KOPT-K1 (cell line): ENCODE data around the gene RHBDD1.

Experiments
- H3K27ac ChIP-seq: fragments of 200-600 bp; sonication (generic); 2 replicates; pipeline ENCODE4 v1.5.1; 2016; ENCODE audit warnings: antibody characterized with exemption, mild to moderate bottlenecking, low read depth, low read length; ENCODE audit not compliant: poor library complexity, severe bottlenecking
- H3K36me3 ChIP-seq: fragments of 200-600 bp; sonication (generic); 2 replicates; pipeline ENCODE4 v1.5.1; 2017; ENCODE audit warnings: antibody characterized with exemption, mild to moderate bottlenecking, low read length, moderate library complexity; ENCODE audit not compliant: insufficient read depth
- H3K9me3 ChIP-seq: fragments of 200-600 bp; sonication (generic); 2 replicates; pipeline ENCODE4 v1.5.1; 2017; ENCODE audit warnings: antibody characterized with exemption, low read length, mild to moderate bottlenecking; ENCODE audit not compliant: insufficient read depth, poor library complexity, severe bottlenecking

The RHBDD1 gene

GRCh38 chr2:226943862-226944620, 108.2 kb downstream of the RHBDD1 start:
- H3K27ac ChIP-seq, result no peak overlapping the region
- no peaks in the 10 kb centered on the region for H3K36me3 ChIP-seq
- H3K9me3 ChIP-seq, result peaks cover 8% of the 10 kb centered on the region

- H3K36me3 ChIP-seq, result no peaks in the 10 kb centered on the region
- no peaks in the 10 kb centered on the region for H3K9me3 ChIP-seq
- H3K27ac ChIP-seq, result peak overlapping the region; percentile 53
These were observed 117.4 kb downstream of the RHBDD1 start for GRCh38 chr2:226953206-226953605.

- no peaks in the 10 kb centered on the region for H3K36me3 ChIP-seq
- peak overlapping the region; percentile 53 for H3K27ac ChIP-seq
- peaks cover 1% of the 10 kb centered on the region for H3K9me3 ChIP-seq
These were observed 118.0 kb downstream of the RHBDD1 start for GRCh38 chr2:226953826-226954225.

GRCh38 chr2:226956659-226957058, 120.8 kb downstream of the RHBDD1 start:
- Histone ChIP-seq H3K36me3 (no peaks in the 10 kb centered on the region), H3K9me3 (peaks cover 13% of the 10 kb centered on the region), H3K27ac (no peak overlapping the region)

- Histone ChIP-seq H3K36me3 (no peaks in the 10 kb centered on the region), H3K27ac (no peak overlapping the region), H3K9me3 (peaks cover 13% of the 10 kb centered on the region)
These were observed 123.6 kb downstream of the RHBDD1 start for GRCh38 chr2:226959418-226959817.

- H3K36me3 ChIP-seq, result no peaks in the 10 kb centered on the region
- H3K27ac ChIP-seq, result no peak overlapping the region
- peaks cover 13% of the 10 kb centered on the region for H3K9me3 ChIP-seq
These were observed 126.4 kb downstream of the RHBDD1 start for GRCh38 chr2:226962176-226962773.

GRCh38 chr2:226963528-226963927, 127.7 kb downstream of the RHBDD1 start:
- H3K27ac ChIP-seq, result no peak overlapping the region

GRCh38 chr2:226965376-226965775, 129.5 kb downstream of the RHBDD1 start:
- H3K9me3 ChIP-seq, result no peaks in the 10 kb centered on the region

More at GRCh38 chr2:226963528-226963927, 127.7 kb downstream of the RHBDD1 start:
- Histone ChIP-seq H3K36me3 (no peaks in the 10 kb centered on the region), H3K9me3 (peaks cover 13% of the 10 kb centered on the region)

GRCh38 chr2:226969417-226970080, 133.7 kb downstream of the RHBDD1 start:
- Histone ChIP-seq H3K27ac (peak overlapping the region; percentile 95), H3K9me3 (no peaks in the 10 kb centered on the region), H3K36me3 (no peaks in the 10 kb centered on the region)

More at GRCh38 chr2:226965376-226965775, 129.5 kb downstream of the RHBDD1 start:
- H3K27ac ChIP-seq, result no peak overlapping the region
- no peaks in the 10 kb centered on the region for H3K36me3 ChIP-seq

- Histone ChIP-seq H3K36me3 (no peaks in the 10 kb centered on the region), H3K27ac (peak overlapping the region; percentile 95), H3K9me3 (no peaks in the 10 kb centered on the region)
These were observed 134.5 kb downstream of the RHBDD1 start for GRCh38 chr2:226970362-226970761.

- no peaks in the 10 kb centered on the region for H3K9me3 ChIP-seq
- no peaks in the 10 kb centered on the region for H3K36me3 ChIP-seq
- peak overlapping the region; percentile 95 for H3K27ac ChIP-seq
These were observed 135.2 kb downstream of the RHBDD1 start for GRCh38 chr2:226971084-226971483.

GRCh38 chr2:226971770-226972169, 135.9 kb downstream of the RHBDD1 start:
- no peaks in the 10 kb centered on the region for H3K36me3 ChIP-seq
- H3K9me3 ChIP-seq, result no peaks in the 10 kb centered on the region
- H3K27ac ChIP-seq, result peak overlapping the region; percentile 95

GRCh38 chr2:226973816-226974215, 138.0 kb downstream of the RHBDD1 start:
- H3K27ac ChIP-seq, result peak overlapping the region; percentile 95
- no peaks in the 10 kb centered on the region for H3K9me3 ChIP-seq
- H3K36me3 ChIP-seq, result no peaks in the 10 kb centered on the region

GRCh38 chr2:226977775-226978190, 141.9 kb downstream of the RHBDD1 start:
- Histone ChIP-seq H3K36me3 (no peaks in the 10 kb centered on the region), H3K27ac (peak overlapping the region; percentile 95), H3K9me3 (no peaks in the 10 kb centered on the region)

- Histone ChIP-seq H3K27ac (peak overlapping the region; percentile 95), H3K36me3 (no peaks in the 10 kb centered on the region), H3K9me3 (no peaks in the 10 kb centered on the region)
These were observed 142.4 kb downstream of the RHBDD1 start for GRCh38 chr2:226978300-226978699.
